GM12874 (cell line): ENCODE data around the gene PRKN.

Source experiments
- CTCF ChIP-seq: IDR thresholded peaks from 2 replicates; pipeline ENCODE4 v1.5.1; 2011; ENCODE audit warnings: low read depth, mild to moderate bottlenecking, control low read depth, low read length, moderate library complexity; ENCODE audit not compliant: insufficient read depth

Gene PRKN

GRCh38 chr6:161389756-161390155 lies 1337.8 kb downstream of the PRKN start:
- TF ChIP-seq CTCF, result no peak

- TF ChIP-seq CTCF, result no peak
These were observed 1343.6 kb downstream of the PRKN start for GRCh38 chr6:161383951-161384350.

- no peak for TF ChIP-seq CTCF
These were observed 1347.6 kb downstream of the PRKN start for GRCh38 chr6:161379834-161380582.

- no peak for TF ChIP-seq CTCF
These were observed 1349.5 kb downstream of the PRKN start for GRCh38 chr6:161378115-161378514.

GRCh38 chr6:161377116-161377515 lies 1350.5 kb downstream of the PRKN start:
- no peak for TF ChIP-seq CTCF

GRCh38 chr6:161376367-161376766 lies 1351.2 kb downstream of the PRKN start:
- no peak for TF ChIP-seq CTCF

- no peak for TF ChIP-seq CTCF
These were observed 1352.3 kb downstream of the PRKN start for GRCh38 chr6:161374971-161375873.
